ENCODE measurements around the gene GJC1.

Gene GJC1

DNA sequence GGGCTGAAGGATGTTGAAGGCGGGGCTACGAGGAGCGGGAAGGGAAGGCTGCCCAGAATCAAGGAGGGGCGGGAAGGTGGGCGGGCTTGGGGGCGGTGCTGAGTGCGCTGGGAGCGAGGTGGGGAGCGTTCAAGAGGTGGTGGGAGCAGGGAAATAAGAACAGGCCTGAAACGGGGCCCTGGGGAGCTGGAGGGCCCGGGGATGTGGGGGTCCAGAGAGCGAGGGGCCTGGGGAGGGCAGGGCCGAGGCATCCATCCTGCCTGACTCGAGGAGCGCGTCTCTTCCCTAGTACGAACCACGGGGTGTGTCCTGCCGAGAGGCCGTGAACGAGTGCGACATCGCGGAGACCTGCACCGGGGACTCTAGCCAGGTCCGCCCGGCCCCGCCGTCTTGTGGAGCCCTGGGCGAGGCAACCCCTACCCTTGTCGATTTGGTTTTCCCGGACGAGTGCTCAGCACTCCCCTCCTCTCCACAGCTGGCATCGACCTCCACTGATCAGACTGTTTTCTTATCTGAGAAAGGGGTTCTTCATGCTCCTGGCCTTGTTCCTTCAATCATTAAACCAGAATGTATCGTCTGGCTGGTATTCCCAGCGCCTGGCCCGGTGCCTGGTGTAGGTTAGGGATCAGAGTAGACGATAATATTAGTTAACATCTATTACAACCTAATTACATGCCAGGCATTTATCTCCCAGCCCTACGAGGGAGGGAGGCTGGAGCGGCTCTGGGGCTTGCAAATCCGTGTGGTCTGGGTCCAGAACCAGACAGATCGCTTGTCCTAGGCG lies 54.1 kb downstream of the GJC1 start:
- DNase-seq: peak; percentile 74

DNA sequence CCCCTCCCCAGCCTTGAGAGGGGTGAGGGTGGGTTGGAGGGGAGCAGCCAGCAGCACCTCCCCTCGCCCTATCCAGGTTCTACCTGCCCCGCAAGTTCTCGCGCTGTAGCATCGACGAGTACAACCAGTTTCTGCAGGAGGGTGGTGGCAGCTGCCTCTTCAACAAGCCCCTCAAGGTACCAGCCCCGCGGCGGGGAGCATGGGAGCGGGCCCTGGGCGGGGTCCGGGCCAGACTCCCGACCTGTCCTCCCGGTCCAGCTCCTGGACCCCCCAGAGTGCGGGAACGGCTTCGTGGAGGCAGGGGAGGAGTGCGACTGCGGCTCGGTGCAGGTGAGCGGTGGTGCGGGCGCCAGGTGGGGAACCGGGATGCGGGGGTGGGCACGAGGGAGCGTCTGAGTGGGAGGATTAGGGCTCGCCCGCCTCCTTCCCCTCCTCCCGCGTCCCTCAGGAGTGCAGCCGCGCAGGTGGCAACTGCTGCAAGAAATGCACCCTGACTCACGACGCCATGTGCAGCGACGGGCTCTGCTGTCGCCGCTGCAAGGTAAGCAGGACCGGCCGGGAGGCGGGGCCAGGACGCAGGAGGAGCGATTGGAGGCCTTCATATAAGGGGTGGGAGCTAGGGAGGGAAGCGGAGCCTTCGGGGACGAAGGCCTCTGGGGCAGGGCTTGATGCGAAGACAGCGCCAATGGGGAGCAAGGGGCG lies 54.8 kb downstream of the GJC1 start:
- peak; percentile 96 for DNase-seq

DNA sequence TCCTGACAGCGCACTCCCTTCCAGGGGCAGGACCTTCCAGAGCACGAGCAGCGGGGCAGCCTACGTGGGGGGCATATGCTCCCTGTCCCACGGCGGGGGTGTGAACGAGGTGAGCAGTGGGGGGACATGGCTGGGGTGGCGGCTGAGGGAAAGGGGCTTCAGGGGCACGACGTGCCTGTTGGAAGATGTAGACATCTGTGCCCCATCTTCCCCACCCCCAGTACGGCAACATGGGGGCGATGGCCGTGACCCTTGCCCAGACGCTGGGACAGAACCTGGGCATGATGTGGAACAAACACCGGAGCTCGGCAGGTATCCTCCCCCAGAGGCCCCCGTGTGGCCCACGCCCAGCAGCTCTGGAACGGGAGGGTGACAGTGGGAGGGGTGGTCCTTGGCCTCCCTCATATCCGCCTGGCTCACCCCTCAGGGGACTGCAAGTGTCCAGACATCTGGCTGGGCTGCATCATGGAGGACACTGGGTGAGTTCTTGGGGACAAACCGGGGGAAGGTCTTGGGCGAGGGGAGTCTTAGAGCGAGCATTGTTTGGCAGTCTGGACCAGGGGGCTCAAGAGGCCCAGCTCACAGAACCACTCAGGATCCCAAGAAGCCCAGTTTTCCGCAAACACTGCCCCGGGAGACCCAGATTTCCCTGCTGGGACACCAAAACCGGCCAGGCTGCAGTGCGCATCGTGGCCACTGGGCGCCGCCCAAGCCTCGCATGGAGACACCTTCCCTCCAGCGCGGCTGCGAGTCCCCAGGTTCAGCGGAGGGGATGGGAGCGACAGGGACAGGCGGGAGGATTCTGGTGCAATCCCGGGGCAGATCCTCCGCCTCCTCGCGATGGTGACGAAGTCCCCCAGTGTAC lies 55.6 kb downstream of the GJC1 start:
- DNase-seq: peak; percentile 80

DNA sequence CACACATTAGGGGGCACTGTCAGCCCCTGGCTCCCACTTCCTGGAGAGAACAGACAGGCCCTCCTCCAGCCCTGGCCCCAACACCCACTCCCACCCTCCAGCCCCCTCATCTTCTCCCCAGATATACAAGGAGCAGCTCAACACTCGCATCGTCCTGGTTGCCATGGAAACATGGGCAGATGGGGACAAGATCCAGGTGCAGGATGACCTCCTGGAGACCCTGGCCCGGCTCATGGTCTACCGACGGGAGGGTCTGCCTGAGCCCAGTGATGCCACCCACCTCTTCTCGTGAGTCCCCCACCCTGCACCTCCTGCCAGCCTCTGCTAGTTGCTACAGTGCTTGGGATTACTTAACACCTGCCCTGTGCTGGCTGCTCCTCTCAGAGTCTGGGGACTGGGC lies 56.9 kb downstream of the GJC1 start:
- no peak for DNase-seq

DNA sequence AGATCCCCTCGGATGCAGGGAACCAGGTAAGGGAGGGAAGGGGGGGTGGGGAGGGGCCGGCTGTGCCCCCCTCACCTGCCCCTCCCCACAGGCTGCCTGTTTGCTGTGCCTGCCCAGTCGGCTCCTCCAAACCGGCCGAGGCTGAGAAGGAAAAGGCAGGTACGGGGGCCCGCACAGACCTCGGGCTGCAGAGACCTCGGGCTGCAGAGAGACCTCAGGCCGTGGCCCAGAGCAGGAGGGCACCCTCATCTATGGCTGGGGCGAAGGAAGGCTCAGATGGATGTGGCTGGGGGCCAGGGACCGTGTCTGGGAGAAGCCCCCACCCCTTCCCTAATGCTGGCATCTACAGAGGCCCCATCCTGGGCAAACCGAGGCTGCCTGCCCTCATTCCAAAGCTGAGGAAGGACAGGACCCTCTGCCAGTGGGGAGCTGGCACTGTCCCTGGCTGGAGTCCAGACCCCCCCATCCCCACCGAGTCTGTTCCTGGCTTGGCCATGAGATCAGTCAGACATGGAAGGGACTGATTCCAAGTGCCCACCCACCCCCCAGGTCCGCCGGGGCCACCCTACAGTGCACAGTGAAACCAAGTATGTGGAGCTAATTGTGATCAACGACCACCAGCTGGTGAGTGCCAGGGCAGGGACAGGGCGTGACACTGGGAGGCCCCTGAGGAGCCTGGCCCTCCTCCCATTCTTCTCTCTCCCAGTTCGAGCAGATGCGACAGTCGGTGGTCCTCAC lies 57.6 kb downstream of the GJC1 start:
- DNase-seq: no peak

DNA sequence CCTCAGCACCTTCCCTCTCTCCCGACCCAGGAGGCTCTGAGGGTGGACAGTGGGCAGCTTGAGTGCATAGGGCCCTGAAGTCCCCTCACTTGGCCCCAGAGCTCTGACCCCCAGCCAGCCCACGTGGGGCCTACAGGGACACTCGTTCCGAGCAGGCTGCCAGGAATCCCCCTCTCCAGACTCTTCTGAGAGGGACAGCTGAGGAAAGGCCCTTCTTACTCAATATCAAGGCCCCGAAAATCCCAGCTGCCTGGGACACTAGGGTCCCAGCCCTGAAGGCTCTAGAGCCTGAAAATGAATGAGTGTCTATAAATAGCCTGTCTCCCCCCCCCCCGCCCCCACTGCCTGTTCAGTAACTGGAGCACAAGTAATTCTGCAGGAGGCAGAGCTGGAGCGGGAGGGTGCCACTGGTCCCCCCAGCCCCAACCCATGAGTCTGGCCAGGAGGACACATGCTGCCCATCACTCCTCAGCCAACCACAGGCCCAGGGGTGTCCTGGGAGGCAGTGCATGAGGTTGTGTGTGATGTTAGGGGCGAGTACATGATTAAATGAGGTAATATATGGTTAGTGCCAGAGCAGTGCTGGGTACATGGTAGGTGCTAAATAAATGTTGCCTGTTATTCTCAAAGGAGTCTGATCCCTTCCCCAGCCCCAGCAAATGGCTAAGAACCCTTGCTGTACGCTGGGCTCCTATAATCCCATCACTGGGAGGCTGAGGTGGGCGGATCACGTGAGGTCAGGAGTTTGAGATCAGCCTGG lies 59.7 kb downstream of the GJC1 start:
- DNase-seq: no peak

DNA sequence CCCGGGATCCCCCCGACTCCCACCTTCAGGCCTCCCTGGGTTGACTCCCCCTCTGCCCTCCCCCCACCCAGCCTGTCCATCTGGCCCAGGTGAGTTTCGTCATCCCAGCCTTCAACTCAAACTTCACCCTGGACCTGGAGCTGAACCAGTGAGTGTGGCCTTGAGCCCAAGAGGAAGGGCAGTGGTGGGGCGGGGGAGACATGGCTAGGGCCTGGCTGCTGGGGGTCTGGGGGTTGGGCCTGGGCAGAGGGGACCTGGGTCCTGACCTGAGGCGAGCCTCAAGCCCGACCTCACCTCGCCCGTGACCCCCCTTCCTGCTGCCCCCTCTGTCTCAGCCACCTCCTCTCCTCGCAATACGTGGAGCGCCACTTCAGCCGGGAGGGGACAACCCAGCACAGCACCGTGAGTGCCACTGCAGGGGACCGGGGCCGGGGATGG lies 60.4 kb downstream of the GJC1 start:
- no peak for DNase-seq

DNA sequence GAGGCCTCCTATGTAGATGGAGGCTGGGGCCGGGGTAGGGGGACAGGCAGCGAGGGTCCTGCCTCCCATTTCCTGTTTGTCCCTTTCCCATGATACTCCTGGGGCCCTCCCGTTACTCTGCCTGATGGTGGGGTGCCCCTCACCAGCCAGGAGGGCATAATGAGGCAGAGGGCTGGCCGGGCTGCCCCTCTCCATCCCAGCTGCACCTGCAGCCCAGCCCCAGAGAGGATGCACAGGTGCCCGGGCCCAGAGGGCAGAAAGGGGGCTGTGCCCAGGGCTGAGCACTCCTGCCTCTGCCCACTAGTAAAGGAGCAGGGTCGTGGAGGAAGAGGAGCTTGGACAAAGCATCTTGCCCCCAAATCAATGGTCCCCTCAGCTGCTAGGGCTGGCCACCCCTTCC lies 60.9 kb downstream of the GJC1 start:
- DNase-seq: no peak

DNA sequence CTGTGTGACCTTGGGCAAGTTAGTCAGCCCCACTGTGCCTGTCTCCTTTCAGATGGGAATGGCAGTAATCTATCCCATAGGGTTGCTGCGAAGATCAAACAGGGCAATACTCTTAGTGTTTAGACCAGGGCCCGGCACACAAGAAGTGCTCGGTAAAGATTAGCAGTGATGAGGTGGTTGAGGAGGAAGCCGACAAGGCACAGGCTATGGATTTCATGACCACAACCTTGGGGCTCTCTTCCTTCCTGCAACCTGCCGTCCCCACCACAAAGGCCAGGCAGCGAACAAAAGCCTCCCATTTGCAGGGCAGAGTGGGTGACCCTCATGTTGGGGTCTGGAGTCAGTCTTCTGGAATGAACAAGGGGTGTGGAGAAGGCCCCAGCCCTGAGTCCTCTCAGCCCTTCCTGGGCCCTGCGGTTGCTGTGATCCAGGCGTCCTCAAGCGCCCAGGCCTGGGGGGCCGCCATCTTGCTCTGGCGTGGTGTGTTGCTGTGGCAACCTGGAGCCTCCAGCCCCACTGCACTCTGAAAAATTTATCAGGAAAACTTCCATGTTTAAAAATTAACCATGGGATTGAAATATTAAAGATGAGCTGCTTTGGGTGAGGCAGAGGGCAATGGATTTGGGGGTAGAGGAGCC lies 61.5 kb downstream of the GJC1 start:
- DNase-seq: no peak

DNA sequence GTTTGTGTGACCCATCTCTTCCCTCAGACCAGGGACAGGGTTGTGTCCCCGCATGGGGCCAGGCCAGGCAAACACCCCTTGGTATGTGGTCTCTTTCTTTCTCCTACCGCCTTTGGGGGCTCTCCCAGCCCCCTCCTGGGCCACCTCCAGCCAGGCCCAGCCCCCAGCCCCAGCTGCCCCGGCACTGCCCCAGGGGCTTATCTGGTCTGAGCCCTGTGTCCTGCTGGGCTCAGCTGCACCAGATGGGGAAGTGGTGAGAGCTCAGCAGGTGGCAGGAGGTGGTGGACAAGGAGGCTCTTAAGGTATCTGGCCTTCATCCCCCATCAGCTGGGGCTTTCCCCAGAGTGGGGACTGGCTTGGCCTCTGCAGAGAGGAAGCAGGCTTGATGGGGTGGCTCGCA lies 62.6 kb downstream of the GJC1 start:
- DNase-seq: no peak

DNA sequence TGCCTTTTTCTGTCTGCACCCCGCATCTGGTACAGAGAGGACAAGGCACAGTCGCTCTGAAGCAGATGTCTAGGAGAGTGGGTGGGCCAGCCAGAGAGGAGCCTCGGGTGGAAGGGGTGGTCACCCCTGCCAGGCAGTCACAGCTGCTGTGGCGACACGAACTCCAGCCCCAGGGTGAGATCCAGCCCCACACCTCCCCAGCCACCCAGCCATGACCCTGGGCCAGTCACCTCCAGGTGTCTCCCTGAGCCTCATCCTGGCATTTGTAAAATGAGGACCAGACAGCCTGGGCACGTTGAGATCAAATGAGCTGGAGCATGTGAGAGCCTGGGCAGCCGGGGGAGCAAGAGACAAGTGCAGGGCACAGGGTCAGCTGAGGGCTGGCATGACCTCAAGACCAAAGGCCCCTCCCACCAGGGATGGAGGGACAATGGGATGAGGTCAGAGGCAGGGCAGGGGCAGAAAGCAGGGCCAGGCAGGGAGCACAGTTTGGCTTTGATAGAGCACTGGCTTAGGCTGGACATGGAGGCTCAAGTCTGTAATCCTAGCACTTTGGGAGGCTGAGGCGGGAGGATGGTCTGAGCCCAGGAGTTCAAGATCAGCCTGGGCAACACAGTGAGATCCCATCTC lies 63.6 kb downstream of the GJC1 start:
- no peak for DNase-seq

DNA sequence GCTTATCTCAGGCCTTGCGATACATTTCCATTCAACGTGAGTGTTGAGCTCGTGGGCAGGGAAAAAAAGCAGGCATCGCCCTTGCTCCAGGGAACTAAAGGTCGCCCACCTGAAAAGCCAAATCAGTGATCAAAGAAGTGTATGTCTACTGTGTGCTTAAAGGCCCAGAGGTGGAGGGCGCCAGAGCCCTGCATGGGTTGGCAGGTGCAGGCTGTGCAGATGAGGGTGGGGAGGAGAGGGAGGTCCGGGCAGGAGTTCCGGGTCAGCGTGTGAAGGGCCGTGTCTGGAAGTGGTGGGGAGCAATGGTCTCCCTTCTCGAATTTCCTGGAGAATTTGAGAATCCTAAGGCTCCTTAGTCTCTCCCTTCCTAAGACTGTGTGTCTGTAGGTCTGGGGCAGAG lies 64.1 kb downstream of the GJC1 start:
- DNase-seq: no peak

DNA sequence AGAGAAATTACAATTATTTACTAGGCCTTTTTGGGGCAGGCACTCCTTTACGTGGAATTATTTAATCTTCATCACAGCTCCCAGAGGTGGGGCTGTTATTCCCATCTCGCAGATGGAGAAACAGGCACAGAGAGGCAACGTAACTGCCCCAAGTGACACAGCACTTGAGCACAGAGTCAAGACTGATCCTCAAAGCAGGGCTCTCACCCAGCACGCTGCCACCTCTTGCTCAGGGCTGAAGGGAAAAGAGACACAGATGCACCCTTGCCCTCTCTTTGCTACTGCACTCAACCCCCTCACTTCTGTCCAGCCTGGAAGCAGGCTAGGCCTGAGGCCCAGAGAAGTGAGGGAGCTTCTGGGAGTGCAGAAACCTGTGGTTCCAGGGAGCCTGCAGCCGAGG lies 66.9 kb downstream of the GJC1 start:
- DNase-seq: no peak

DNA sequence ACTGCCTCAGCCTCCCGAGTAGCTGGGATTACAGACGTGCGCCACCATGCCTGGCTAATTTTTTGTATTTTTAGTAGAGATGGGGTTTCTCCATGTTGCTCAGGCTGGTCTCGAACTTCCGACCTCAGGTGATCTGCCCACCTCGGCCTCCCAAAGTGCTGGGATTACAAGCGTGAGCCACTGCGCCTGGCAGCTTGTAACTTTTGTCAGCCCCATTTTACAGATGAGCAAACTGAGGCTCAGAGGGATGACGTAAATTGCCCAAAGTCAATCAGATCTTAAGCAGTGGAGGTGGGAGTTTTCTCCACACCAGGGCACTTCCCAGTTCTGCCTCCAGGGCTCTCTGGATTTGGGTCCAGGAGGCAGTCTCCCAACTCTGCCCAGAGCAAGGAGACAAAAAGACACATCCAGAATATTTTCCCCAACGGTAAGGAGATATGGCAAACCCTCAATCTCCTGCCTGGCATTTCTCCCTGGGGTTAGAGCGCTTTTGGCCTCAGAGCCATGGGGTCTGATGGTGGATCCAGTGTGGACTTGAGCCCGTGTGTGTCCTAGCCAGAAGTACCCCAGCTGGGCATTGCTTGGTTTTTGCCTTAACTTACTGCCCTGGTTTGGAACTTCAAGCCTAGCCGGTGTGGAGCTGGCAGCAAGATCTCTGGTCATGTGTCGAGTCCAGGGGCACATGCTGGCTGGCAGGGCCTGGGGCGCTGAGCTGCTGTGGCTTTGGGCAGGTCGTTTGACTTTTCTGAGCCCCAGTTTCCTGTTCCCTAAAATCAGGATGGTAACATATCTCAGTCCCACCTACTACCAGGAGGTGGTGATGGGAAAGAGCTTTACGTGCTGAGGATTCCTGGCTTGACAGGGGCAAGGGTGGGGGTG lies 67.9 kb downstream of the GJC1 start:
- no peak for DNase-seq

DNA sequence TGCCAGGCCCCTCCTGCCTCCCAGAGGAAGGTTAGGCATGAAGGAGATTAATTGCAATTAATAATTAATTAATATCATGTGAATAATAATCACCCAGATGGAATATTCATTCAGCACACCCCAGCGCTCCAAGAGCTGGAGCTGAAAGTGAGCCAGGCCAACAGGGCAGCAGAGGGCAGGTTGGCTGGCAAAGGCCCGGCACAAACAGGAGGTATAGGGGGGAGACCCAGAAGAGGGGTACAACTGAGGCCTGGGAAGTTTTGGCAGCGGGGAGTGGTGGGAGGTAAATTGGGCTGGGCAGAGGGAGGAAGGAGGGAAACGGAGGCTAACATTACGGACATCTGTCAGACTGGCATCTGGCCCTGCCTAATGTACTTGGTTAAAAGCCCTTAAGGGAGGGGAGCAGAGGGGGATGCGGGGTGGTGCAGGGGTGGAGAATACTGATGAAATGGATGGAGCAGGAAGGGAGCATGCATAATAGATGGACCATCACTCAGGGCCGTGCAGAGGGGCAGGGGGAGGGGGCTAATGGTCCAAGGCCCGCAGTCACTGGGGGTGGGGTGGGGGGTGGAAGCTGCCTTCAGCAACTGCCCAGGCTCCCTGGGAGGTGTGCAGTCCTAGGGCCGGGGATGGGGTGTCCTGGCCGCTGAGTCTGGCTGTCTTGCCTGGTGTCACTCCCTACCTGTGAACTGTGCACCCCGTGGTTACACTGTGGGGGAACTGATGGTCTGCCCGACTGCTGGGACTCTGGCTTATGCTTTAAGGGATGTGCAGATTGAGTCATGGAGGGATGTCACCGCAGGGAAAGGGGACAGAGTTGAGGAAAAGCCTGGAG lies 69.4 kb downstream of the GJC1 start:
- no peak for DNase-seq

DNA sequence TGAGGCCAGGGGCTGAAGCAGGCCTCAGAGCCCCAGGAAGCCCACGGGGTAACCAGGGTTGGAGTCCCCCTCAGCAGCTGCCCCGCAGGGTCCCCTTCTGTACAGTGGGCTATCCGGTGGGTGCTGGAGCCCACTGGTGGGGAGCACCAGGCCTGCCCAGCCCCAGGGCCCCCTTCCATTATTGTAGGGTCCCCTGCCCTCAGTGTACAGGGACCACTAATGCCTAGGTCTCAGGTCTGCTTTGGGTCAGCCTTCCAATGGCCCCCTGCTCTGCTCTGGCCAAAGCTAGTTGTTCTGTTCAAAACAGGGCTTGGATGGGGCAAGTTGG lies 70.2 kb downstream of the GJC1 start:
- DNase-seq: no peak

DNA sequence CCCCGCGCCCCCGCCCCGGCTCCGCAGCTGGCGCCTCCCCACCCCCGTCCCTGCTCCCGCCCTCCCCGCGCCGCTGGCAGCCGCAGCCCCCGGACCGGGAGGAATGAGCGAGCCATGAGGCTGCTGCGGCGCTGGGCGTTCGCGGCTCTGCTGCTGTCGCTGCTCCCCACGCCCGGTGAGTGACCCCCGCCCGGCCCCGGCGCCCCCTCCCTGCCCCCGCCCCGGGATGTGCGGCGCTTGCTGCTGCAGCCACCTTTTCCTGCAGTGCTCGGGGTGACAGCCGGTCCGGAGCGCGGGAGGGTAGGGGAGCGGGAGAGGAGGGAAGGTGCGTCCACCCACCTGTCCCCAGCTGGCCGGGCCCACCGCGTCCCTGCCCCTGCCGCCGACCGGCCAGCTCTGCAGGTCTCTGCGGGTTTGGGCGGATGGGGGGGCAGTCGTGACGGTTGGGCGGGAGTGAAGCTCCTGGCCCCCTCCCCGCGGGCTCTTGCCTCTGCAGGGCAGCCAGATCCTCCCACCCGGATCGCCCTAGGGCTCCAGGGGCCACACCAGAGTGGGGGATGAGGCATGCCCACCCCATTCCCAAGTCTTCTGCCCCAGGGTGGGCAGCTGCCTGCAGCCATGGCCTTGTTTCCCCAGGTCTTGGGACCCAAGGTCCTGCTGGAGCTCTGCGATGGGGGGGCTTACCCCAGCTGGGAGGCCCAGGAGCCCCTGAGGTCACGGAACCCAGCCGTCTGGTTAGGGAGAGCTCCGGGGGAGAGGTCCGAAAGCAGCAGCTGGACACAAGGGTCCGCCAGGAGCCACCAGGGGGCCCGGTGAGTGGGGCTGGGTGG lies 70.8 kb downstream of the GJC1 start:
- no peak for DNase-seq

DNA sequence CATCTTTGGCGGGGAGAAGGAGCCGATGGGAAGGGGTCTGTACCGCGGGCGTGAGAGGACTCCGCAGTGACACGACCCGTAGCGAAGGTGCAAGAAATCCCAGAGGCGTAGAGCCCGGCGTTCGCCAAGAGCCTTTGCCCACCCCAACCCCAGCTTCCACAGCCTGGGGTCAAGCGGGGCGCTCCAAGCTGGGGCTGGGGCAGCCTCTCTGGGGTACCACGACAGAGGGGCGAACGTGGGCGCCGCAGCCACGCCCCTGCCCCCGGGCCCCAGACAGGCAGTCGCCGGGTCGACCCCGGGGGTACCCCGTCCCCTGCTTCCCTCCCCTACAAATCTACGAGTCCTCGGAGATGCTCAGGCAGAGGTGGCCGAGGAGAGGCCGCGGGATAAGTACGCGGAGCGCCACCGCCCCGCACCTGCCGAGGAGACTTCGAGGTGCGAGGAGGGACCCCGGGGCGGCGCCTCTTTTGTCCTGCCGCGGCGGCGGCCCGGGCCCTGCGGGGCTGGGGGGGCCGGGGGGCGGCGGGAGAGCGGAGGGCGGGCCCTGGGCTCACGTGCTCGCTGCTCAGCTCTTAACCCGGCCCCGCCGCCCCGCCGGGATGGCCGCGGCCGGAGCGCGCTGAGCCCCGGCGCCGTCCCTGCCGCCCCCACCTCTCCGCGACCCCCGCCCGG lies 71.5 kb downstream of the GJC1 start, which contains the start of gene ADAM11:
Gene ADAM11, plus strand, starts transcription at position 575 of the 672 bp plus-strand sequence. CDS start 212 bp downstream, outside the sequence.
- DNase-seq: no peak
